SIG-M5 (cell line): ENCODE results near the gene STARD13.

Source experiments
- DNase-seq: peaks from one replicate; lab custom pipeline; 2025; lab: John Stamatoyannopoulos, UW

The STARD13 gene

GRCh38 chr13:33146843-33147611 is 138.5 kb downstream of the STARD13 start:
- DNase-seq: no peak

GRCh38 chr13:33145667-33146066 is 139.9 kb downstream of the STARD13 start:
- DNase-seq: no peak

GRCh38 chr13:33144358-33144784 is 141.2 kb downstream of the STARD13 start:
- no peak for DNase-seq

DNA sequence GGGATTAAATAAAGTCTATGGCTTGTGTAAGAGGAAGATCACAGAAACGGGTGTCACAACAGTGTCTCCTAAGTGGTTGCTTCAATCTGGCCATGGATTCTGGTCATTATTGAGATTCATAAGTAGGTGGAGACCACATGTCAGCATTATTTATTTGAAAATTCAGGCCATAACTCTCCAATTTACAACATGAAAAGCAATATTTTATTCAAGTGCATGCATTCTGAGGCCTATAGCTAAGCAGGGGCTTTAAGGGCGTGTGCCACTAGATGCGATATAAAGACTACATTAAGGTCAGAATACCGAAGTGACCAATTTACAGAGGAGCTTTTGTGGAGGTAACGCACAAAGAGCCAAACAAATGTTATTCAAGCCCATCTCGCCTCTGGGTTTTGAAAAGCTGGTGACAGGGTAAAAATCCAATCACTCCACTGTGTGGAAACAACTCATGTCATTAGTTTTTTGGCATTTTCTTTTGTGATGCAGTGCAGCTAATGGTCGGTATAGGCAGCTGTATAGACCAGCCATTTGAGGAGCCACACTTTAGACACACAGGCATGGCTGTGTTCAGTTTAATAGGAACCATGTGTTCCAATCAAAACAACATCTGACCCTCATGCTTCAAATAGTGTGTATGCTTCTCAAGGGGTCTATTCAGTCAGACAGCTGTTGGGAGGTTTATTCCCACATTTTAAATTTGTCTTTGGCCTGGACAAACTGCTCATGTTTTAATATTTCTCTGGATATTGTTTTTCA is 145.6 kb downstream of the STARD13 start:
- DNase-seq: no peak

DNA sequence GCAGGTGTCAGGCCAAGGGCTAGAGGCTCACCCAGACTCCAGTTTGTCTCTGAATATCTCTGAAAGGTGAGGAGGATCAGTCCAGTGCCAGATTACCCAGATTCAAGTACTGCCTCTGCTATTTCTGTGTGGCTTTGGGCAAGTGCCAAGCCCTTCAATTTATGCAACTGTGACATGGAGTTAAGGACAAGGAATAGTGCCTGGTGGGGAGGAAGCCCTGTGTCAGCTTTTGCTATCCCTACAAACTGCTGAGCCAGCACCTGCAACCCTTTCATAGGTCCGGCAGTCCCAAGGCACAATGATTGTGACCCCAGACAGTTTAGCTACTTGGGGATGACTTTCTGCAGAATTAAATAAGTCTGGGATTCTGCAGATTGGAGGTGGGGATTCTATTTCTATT is 146.4 kb downstream of the STARD13 start:
- no peak for DNase-seq

GRCh38 chr13:33138441-33138840 is 147.1 kb downstream of the STARD13 start:
- DNase-seq: no peak

DNA sequence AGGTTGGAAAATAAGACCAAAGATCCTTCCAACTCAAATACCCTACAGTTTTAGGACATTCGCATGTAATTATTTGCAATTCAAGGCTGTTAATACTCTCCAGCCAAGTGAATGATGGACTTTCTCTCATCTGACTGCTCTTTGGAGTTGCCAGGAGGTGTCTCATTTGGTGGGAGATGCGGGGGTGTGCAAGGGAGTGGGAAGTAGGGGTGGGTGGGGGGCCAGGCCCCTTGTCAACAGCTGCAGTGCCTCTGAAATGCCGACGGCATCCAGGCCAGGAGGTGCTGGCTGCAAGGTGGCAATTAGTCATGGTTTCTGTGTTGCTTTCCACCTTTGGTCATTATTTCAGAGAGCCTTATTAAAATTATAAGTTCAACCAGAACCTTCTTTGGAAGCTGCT is 147.8 kb downstream of the STARD13 start:
- no peak for DNase-seq

GRCh38 chr13:33135097-33135496 is 150.5 kb downstream of the STARD13 start:
- no peak for DNase-seq

GRCh38 chr13:33134213-33134612 is 151.3 kb downstream of the STARD13 start:
- no peak for DNase-seq

GRCh38 chr13:33132644-33133440 is 152.7 kb downstream of the STARD13 start:
- DNase-seq: no peak

DNA sequence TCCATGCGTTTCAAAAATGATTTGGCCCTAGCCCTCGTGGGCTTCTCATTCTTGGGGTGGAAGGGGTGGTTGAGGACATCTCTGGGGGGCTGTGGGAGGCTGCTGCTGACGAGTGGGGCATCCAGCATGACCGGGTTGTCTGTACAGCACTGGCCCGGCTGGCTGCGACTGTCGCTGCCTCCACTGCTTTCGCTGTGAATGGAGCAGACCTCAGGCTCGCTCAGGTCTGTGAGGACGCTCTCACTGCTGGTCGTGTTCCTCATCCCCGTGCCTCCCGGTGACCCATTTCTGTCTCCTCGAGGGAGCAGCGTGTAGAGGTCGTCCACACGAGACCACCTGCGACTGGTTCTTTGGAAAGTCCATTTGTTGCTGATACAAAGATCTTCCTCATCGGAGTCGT is 155.7 kb downstream of the STARD13 start:
- no peak for DNase-seq

- DNase-seq: no peak
Measured at GRCh38 chr13:33129094-33129832, 156.3 kb downstream of the STARD13 start.

- DNase-seq: no peak
Measured at GRCh38 chr13:33128134-33128533, 157.4 kb downstream of the STARD13 start.

GRCh38 chr13:33127009-33127551 is 158.5 kb downstream of the STARD13 start:
- DNase-seq: no peak

DNA sequence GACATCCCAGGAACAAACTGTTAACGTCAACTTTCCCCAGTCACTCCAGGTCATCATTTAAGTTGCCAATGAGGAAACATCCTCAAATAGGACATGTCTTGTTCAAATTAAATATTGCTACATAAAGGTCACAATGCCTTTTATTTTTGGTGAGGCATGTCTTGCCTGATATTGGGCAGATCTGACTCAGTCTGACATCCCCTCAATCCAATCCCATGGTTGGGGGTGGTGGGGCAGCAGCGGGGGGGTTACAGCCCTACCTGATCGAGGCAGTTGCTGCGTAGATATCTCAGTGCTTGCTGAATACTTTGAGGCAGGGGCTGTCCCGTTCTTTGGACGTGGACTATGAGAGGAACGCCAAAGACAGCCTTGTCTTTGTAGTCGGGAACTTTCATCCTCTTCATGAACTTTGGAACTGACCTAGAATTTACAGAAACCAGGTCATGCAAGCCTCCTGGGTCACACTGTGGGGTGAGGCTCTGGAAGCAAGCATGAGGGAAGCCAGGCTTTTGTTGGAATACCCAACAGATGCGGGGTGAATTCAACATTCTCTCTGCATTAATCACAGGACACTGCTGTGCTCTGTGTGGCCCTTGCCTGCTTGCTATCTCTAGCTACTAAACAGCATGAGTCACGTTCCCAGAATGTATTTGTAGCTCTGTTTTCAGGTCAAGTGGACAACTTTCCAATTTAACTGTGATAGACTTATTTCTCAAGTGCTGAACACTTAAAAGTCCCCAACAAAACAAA is 159.6 kb downstream of the STARD13 start:
- DNase-seq: no peak

GRCh38 chr13:33123066-33123859 is 162.3 kb downstream of the STARD13 start:
- DNase-seq: peak; percentile 46

DNA sequence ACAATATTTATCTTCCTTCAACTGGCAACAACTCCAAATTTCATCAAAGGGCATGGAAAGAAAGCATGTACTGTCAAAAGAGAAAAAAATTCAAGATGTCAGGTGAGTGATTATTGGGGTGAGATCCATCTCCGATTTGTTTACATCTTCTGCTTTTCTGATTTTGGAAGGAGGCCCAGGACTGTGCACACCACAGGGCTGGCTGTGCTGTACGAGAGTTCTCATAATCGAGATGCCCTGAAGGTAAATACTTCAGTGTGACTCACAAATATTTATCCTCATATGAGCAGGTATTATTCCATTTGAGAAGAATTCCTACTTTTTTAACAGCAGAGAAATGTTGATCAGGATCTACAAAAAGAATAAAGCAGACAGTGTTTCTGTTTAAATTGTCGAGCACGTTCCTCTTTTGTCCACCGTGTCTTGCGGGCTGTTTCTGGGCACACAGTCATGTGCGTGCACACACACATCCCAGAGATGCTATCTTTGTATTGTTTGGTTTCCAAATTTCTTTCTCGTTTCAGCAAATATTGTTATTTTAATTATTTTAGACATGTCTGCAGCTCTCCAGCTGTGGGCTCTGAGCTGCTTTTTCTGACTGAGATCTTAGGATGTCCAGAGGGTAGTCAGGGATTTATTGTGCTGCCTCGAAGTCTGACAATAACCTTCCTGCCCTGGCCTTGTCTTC is 165.6 kb downstream of the STARD13 start:
- DNase-seq: no peak

GRCh38 chr13:33119022-33119781 is 166.4 kb downstream of the STARD13 start:
- DNase-seq: no peak
